ENCODE measurements around the gene SIRT4. TPM values are rescaled to one million over a fixed set of nuclear protein-coding genes. Genes with fewer than 3 reads are reported as not detected.

The SIRT4 gene
- total and polyA plus RNA-seq, 7 experiments from 2014 or later: 1.6 to 6.0 (median 3.3) TPM

DNA sequence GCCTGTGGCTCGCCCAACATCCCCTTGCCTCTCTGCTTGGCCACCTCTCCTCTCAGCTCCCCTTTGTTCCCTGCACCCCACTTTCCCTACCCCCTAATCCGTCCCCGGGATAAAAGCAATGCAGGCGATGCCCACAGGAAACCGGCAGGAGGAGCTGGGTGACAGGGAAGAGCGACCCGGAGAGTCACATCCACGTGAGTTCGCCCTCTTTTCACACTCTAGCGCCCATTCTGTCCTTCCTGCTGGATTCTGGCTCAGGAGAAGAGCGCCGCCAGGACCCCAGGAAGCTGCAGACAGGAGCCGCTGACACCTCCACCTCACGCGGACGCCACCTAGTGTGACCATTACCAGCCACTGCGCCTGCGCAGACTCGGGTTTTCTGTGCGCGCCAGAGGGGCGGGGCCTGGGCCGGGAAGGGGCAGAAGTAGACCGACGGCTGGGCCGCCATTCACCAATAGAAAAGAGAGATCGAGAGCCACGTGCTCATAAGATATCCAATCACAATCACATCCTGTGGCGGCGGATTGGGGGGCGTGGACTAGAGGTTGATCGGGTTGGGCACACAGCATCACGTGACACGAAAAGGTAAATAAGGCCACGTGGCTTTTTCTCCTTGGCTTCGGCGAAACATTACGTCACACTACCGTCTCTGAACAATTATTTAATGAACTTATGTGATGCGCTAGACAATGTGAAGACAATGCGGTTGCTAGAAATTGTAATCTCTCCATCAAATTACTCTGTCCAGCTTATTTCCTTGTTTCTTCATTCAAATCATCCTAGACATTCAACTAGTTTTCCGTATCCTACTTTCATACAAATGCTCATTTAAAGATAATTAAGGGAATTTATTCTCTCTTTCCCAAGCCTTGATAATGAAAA, 15.3 kb downstream of the SIRT4 start:
- Mint-ChIP-seq H3K27me3 (peaks cover 0 to 4% (median 0%) of the 10 kb centered on the region in 5 donors), H3K4me1 (peaks cover 4 to 16% (median 14%) of the 10 kb centered on the region in 7 donors), H3K27ac (peak overlapping the region; percentile 85 to 99 (median 98)), H3K4me3 (peak overlapping the region; percentile 86 to 95 (median 93)), H3K9me3 (peaks cover 0 to 2% (median 0%) of the 10 kb centered on the region in 11 donors), H3K36me3 (peaks cover 0 to 1% (median 0%) of the 10 kb centered on the region in 5 donors)
- Histone ChIP-seq H3K4me3 (ENCODE audit: low read length) (peak overlapping the region; percentile 81), H3K36me3 (ENCODE audit: control insufficient read depth in 2 of 3, insufficient read depth in 3 of 3, low read length in 3 of 3) (no peaks in the 10 kb centered on the region), H3K4me1 (ENCODE audit: control insufficient read depth in 2 of 2, insufficient read depth in 2 of 2, low read length in 2 of 2) (peaks cover 5 to 10% of the 10 kb centered on the region in 2 donors), H3K9me3 (ENCODE audit: control insufficient read depth in 2 of 3, low read length in 3 of 3) (no peaks in the 10 kb centered on the region), H3K27ac (ENCODE audit: low read depth, low read length) (peak overlapping the region; percentile 87), H3K27me3 (ENCODE audit: control insufficient read depth in 2 of 2, insufficient read depth in 2 of 2, low read length in 2 of 2) (no peaks in the 10 kb centered on the region)
- POLR2A ChIA-PET: interaction anchor here (0.6 to 5.6 kb wide), 10 partner anchors 9 to 264 kb away, joined by 3 to 63 read pairs (median 6); partner anchors contain the start of genes POP5, RNU4-1, RNU4-2 and RPLP0
- CTCF ChIA-PET: interaction anchor here (0.6 to 1.5 kb wide), 5 partner anchors 8 to 89 kb away, joined by 3 to 5 read pairs (median 4); partner anchors contain the start of genes RNU4-1, RNU4-2 and SIRT4
- ATAC-seq (peak; percentile 100), DNase-seq (peak; percentile 100)
- intact Hi-C loops (cut with micrococcal nuclease): loop anchor here (1.0 to 5.0 kb wide), 16 partner anchors 8 to 699 kb away; partner anchors contain the start of genes COX6A1 (in 2 of the 2), RNF10 (in 2 of the 2), RNU4-1 (in 2 of the 2) and RPLP0 (in 2 of the 2)

- Histone ChIP-seq H3K27me3 (ENCODE audit: control insufficient read depth in 2 of 2, insufficient read depth in 2 of 2, low read length in 2 of 2) (no peaks in the 10 kb centered on the region), H3K9me3 (ENCODE audit: control insufficient read depth in 2 of 3, low read length in 3 of 3) (no peaks in the 10 kb centered on the region), H3K36me3 (ENCODE audit: control insufficient read depth in 2 of 3, insufficient read depth in 3 of 3, low read length in 3 of 3) (no peaks in the 10 kb centered on the region), H3K4me3 (ENCODE audit: low read length) (no peak overlapping the region), H3K4me1 (ENCODE audit: control insufficient read depth in 2 of 2, insufficient read depth in 2 of 2, low read length in 2 of 2) (peaks cover 4 to 10% of the 10 kb centered on the region in 2 donors), H3K27ac (ENCODE audit: low read depth, low read length) (no peak overlapping the region)
- ChIA-PET CTCF (interaction anchor here (0.6 to 1.0 kb wide), 3 partner anchors 79 to 1361 kb away, joined by 3 to 4 read pairs (median 4); no protein-coding TSS in a partner anchor), POLR2A (interaction anchor here (0.5 to 1.4 kb wide), 4 partner anchors 20 to 259 kb away, joined by 3 to 9 read pairs (median 4); partner anchors contain the start of genes POP5, RNU4-2 and SIRT4)
- Mint-ChIP-seq H3K36me3 (peaks cover 0 to 1% (median 0%) of the 10 kb centered on the region in 5 donors), H3K9me3 (peaks cover 0 to 2% (median 0%) of the 10 kb centered on the region in 11 donors), H3K27me3 (peaks cover 0 to 13% (median 0%) of the 10 kb centered on the region in 5 donors), H3K27ac (no peak overlapping the region), H3K4me1 (peaks cover 4 to 25% (median 14%) of the 10 kb centered on the region in 7 donors), H3K4me3 (no peak overlapping the region)
- DNase-seq (no peak), ATAC-seq (no peak)
- intact Hi-C loops (cut with micrococcal nuclease): no loop called here
Observed at GRCh38 chr12:120321382-120322202, 19.5 kb downstream of the SIRT4 start.

DNA sequence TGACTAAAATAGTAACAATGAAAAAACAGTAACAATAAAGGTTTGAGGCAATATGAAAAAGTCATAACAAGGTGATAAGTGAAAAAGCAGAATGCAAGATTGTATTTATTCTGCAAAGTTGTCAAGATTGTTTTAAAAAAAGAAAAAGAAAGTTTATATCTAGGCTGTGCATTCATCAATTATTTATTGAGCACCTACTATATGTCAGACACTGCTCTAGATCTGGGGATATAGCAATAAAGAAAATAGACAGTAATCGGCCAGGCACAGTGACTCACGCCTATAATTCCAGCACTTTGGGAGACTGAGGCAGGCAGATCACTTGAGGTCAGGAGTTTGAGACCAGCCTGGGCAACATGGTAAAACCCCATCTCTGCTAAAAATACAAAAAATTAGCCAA, 21.7 kb downstream of the SIRT4 start:
- H3K4me1 ChIP-seq (ENCODE audit: control insufficient read depth in 2 of 2, insufficient read depth in 2 of 2, low read length in 2 of 2): no peaks in the 10 kb centered on the region
- no peak overlapping the region for H3K27ac ChIP-seq (ENCODE audit: low read depth, low read length)
- peaks cover 0 to 10% (median 2%) of the 10 kb centered on the region in 7 donors for H3K4me1 Mint-ChIP-seq
- ChIA-PET CTCF (no interaction called here), POLR2A (interaction anchor here (0.7 to 3.0 kb wide), 2 partner anchors 32 to 757 kb away, joined by 3 to 19 read pairs; partner anchors contain the start of genes RNU4-1 and RNU4-2)
- ATAC-seq (no peak), DNase-seq (no peak)
- no peaks in the 10 kb centered on the region for H3K36me3 Mint-ChIP-seq
- no peaks in the 10 kb centered on the region for H3K9me3 Mint-ChIP-seq
- no peak overlapping the region for H3K27ac Mint-ChIP-seq
- no peak overlapping the region for H3K4me3 ChIP-seq (ENCODE audit: low read length)
- no peaks in the 10 kb centered on the region for H3K9me3 ChIP-seq (ENCODE audit: control insufficient read depth in 2 of 3, low read length in 3 of 3)
- H3K27me3 Mint-ChIP-seq: peaks cover 0 to 12% (median 0%) of the 10 kb centered on the region in 5 donors
- H3K36me3 ChIP-seq (ENCODE audit: control insufficient read depth in 2 of 3, insufficient read depth in 3 of 3, low read length in 3 of 3): no peaks in the 10 kb centered on the region
- no peaks in the 10 kb centered on the region for H3K27me3 ChIP-seq (ENCODE audit: control insufficient read depth in 2 of 2, insufficient read depth in 2 of 2, low read length in 2 of 2)
- intact Hi-C loops (cut with micrococcal nuclease): loop anchor here in 1 of 2 donors (2.0 kb wide), 3 partner anchors 21 to 387 kb away; partner anchors contain the start of genes RNU4-1, SIRT4 and UNC119B
- no peak overlapping the region for H3K4me3 Mint-ChIP-seq

DNA sequence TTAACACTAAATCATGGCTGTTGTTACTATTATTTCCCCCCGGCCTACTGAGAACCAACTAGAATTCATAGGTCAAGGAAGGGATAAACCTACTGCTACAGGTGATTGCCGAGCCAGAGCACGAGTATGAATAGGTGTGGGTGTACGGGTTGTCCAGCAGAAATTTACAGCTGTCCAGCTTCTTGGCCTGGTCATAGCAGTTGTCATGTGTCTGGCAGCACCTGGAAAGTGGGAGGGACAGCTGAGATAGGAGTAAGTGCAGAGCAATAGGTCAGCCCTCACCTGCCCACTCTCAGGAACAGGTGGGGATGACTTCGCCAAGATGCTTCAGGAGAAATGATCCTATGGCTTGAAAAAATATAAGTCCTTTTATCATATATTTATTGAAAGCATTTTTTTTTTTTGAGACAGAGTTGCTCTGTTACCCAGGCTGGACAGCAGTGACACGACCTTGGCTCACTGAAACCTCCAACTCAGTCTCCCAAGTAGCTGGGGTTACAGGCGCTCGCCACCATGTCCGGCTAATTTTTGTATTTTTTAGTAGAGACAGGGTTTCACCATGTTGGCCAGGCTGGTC, 22.8 kb downstream of the SIRT4 start:
- H3K27ac Mint-ChIP-seq: peak overlapping the region in 4 of 9 donors; percentile 79 to 90 (median 84)
- no peak overlapping the region for H3K27ac ChIP-seq (ENCODE audit: low read depth, low read length)
- peaks cover 0 to 10% (median 2%) of the 10 kb centered on the region in 7 donors for H3K4me1 Mint-ChIP-seq
- H3K4me1 ChIP-seq (ENCODE audit: control insufficient read depth in 2 of 2, insufficient read depth in 2 of 2, low read length in 2 of 2): no peaks in the 10 kb centered on the region
- no peaks in the 10 kb centered on the region for H3K9me3 Mint-ChIP-seq
- no peaks in the 10 kb centered on the region for H3K36me3 Mint-ChIP-seq
- H3K4me3 ChIP-seq (ENCODE audit: low read length): no peak overlapping the region
- CTCF ChIA-PET: interaction anchor here (0.6 to 0.8 kb wide), 5 partner anchors 31 to 166 kb away, joined by 3 to 6 read pairs (median 4); no protein-coding TSS in a partner anchor
- ATAC-seq: no peak
- DNase-seq: no peak
- no peaks in the 10 kb centered on the region for H3K27me3 ChIP-seq (ENCODE audit: control insufficient read depth in 2 of 2, insufficient read depth in 2 of 2, low read length in 2 of 2)
- no peaks in the 10 kb centered on the region for H3K9me3 ChIP-seq (ENCODE audit: control insufficient read depth in 2 of 3, low read length in 3 of 3)
- intact Hi-C loops (cut with micrococcal nuclease): loop anchor here (1.0 to 5.0 kb wide), 11 partner anchors 8 to 647 kb away; partner anchors contain the start of genes DYNLL1 (in 1 of the 2), RNU4-1 (in 1 of the 2), SIRT4 (in 1 of the 2) and SRSF9 (in 1 of the 2)
- no peaks in the 10 kb centered on the region for H3K36me3 ChIP-seq (ENCODE audit: control insufficient read depth in 2 of 3, insufficient read depth in 3 of 3, low read length in 3 of 3)
- peaks cover 0 to 16% (median 0%) of the 10 kb centered on the region in 5 donors for H3K27me3 Mint-ChIP-seq
- POLR2A ChIA-PET: interaction anchor here (1.0 to 3.0 kb wide), 2 partner anchors 22 to 33 kb away, joined by 5 to 19 read pairs; partner anchors contain the start of genes RNU4-1, RNU4-2 and SIRT4
- peak overlapping the region in 6 of 10 donors; percentile 45 to 96 (median 90) for H3K4me3 Mint-ChIP-seq

GRCh38 chr12:120327593-120327992, 25.5 kb downstream of the SIRT4 start, which contains the start of gene PLA2G1B:
TSS of gene PLA2G1B (minus strand) at chr12:120327779. CDS start at chr12:120327753, 26 bp downstream.
- peaks cover 0 to 18% (median 0%) of the 10 kb centered on the region in 5 donors for H3K27me3 Mint-ChIP-seq
- H3K27ac Mint-ChIP-seq: no peak within 1 kb of the TSS
- H3K9me3 Mint-ChIP-seq: no peaks in the 10 kb centered on the region
- no peak within 1 kb of the TSS for H3K4me3 ChIP-seq (ENCODE audit: low read length)
- no peaks in the 10 kb centered on the region for H3K36me3 ChIP-seq (ENCODE audit: control insufficient read depth in 2 of 3, insufficient read depth in 3 of 3, low read length in 3 of 3)
- ChIA-PET POLR2A (interaction anchor here (0.9 to 1.6 kb wide), 3 partner anchors 22 to 101 kb away, joined by 3 read pairs; partner anchors contain the start of gene RNU4-1), CTCF (interaction anchor here (0.6 to 1.9 kb wide), 3 partner anchors 25 to 103 kb away, joined by 3 to 5 read pairs (median 3); partner anchors contain the start of gene SIRT4)
- no peak within 1 kb of the TSS for H3K27ac ChIP-seq (ENCODE audit: low read depth, low read length)
- no peaks in the 10 kb centered on the region for H3K36me3 Mint-ChIP-seq
- DNase-seq: no peak
- H3K4me1 ChIP-seq (ENCODE audit: control insufficient read depth in 2 of 2, insufficient read depth in 2 of 2, low read length in 2 of 2): no peaks in the 10 kb centered on the region
- no peaks in the 10 kb centered on the region for H3K9me3 ChIP-seq (ENCODE audit: control insufficient read depth in 2 of 3, low read length in 3 of 3)
- no peaks in the 10 kb centered on the region for H3K27me3 ChIP-seq (ENCODE audit: control insufficient read depth in 2 of 2, insufficient read depth in 2 of 2, low read length in 2 of 2)
- H3K4me1 Mint-ChIP-seq: peaks cover 0 to 10% (median 2%) of the 10 kb centered on the region in 7 donors
- H3K4me3 Mint-ChIP-seq: peak within 1 kb of the TSS in 1 of 10 donors; percentile 25
- intact Hi-C loops (cut with micrococcal nuclease): loop anchor here in 1 of 2 donors (5.0 kb wide), 1 partner anchor 645 kb away; no protein-coding TSS in a partner anchor
- no peak for ATAC-seq

Data from naive thymus-derived CD4-positive, alpha-beta T cell (primary cell).